Measurements from ENCODE around the gene RCAN1.

DNA sequence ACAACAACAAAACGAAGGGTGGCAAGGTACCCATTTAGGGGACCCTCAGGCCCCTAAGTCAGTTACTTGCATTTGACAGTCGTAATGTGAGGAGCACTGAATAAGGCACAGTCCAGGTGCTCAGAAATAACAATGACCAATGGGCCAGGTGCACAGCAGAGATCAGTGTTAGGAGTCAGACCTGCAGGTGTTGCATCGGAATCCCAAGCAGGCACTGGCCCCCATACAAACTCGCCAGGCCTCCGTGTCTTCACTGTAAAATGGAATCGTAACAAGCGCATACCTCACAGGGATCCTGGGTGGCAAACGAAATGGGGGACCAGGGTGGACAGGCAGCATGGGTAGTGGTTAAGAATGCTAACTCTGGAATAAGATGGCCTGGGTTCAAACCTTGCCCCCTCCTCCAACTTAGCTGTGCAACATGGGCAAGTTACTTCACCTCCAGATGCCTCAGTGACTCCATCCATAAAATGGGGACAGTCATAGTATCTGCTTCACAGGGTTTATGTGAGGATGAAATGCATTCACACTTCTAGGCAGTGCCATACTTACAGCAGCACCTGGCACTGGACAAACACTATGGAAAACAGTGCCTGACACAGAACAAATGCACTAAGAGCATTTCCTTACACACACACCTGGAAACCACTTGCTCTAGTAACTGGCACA is 20.2 kb downstream of the RCAN1 start:
- TF ChIP-seq CTCF (IDR thresholded peaks at IDR 0.05; ENCODE audit: low read depth, low read length, poor library complexity, severe bottlenecking) (no peak), EZH2phosphoT487 (IDR thresholded peaks at IDR 0.05; ENCODE audit: borderline replicate concordance, low read length) (no peak)
